GM21737 (cell line): Measurements from ENCODE around the gene TAF4.
"Not testable (repeated sequence)": the region's sequence is repeated elsewhere in the genome, so short reads cannot be mapped to it uniquely, and the experiment has no call there.

ENCODE experiments used
- ATAC-seq: cut with Tn5 transposase; IDR thresholded peaks from one replicate; pipeline ENCODE4 v1.9.1; 2021; ENCODE audit warnings: mild to moderate bottlenecking, moderate library complexity; ENCODE audit not compliant: unreplicated experiment

Gene TAF4

GRCh38 chr20:62083312-62083711, 17.6 kb upstream of the TAF4 start:
- ATAC-seq, result no peak

- no peak for ATAC-seq
These were observed 14.7 kb upstream of the TAF4 start for GRCh38 chr20:62080249-62080990.

- no peak for ATAC-seq
These were observed 13.5 kb upstream of the TAF4 start for GRCh38 chr20:62079166-62079565.

GRCh38 chr20:62073323-62073722, 7.6 kb upstream of the TAF4 start:
- ATAC-seq, result no peak

GRCh38 chr20:62071669-62072430, 6.2 kb upstream of the TAF4 start:
- ATAC-seq, result not testable (repeated sequence)

GRCh38 chr20:62069741-62070216, 4.1 kb upstream of the TAF4 start:
- no peak for ATAC-seq

GRCh38 chr20:62068997-62069396, 3.3 kb upstream of the TAF4 start:
- no peak for ATAC-seq

- ATAC-seq, result no peak
These were observed 2.0 kb upstream of the TAF4 start for GRCh38 chr20:62067547-62068260.

- no peak for ATAC-seq
These were observed 1.3 kb upstream of the TAF4 start for GRCh38 chr20:62066983-62067433.

- ATAC-seq, result peak; percentile 8
These were observed 780 bp upstream of the TAF4 start for GRCh38 chr20:62066339-62066982.

- ATAC-seq, result peak; percentile 26
These were observed 659 bp downstream of the TAF4 start for GRCh38 chr20:62064770-62065673.

GRCh38 chr20:62063981-62064769, 1.5 kb downstream of the TAF4 start:
- no peak for ATAC-seq

- ATAC-seq, result no peak
These were observed 2.2 kb downstream of the TAF4 start for GRCh38 chr20:62063315-62063980.

- ATAC-seq, result no peak
These were observed 2.9 kb downstream of the TAF4 start for GRCh38 chr20:62062661-62063314.

- no peak for ATAC-seq
These were observed 3.7 kb downstream of the TAF4 start for GRCh38 chr20:62061851-62062423.

- ATAC-seq, result no peak
These were observed 4.8 kb downstream of the TAF4 start for GRCh38 chr20:62060631-62061541.
